ENCODE data around the gene RAD51B.

DNA sequence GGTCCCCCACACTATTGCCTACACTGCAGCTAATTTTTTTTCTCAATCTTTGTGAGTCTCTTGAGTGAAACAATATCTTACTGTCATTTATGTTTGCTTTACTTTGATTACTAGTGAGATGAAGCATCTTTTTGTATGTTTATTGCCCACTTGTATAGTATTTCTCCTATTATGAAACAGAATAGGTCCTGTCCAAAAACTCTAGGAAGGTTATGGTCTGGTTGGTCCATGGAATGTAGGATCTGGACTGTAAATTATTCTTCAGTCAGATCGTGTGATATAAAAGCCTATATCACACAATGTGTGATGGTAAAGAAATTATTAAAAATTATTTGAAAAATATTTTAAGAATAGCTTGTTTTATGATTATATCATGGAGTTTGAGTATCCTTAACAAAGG lies 538.9 kb downstream of the RAD51B start:
- TF ChIP-seq CTCF (IDR thresholded peaks at IDR 0.05), result no peak
- no peak for TF ChIP-seq POLR2A (IDR thresholded peaks at IDR 0.05)
- TF ChIP-seq POLR2AphosphoS5 (IDR thresholded peaks at IDR 0.05), result no peak
- TF ChIP-seq EP300 (IDR thresholded peaks at IDR 0.05), result no peak
